Measurements from ENCODE around the gene TTLL9. TPM values are rescaled to one million over a fixed set of nuclear protein-coding genes. Genes with fewer than 3 reads are reported as not detected.

TTLL9 gene
- polyA plus RNA-seq, 1 donor (not counting 4 experiments of a cell fraction or from before 2014, with no cell fraction given), result not detected

- dilution Hi-C loops (cut with MboI; ENCODE audit: extremely low pct_ligation_motif_present, low sequenced_read_pairs), result no loop called here
- H3K4me2 ChIP-seq (ENCODE audit: control insufficient read depth, extremely low read depth, insufficient read depth, low read depth, low read length), result no peak overlapping the region
- no peaks in the 10 kb centered on the region for H3K79me2 ChIP-seq (ENCODE audit: control insufficient read depth, insufficient read depth, low read length)
- no peak overlapping the region for H3K9ac ChIP-seq (ENCODE audit: control insufficient read depth, extremely low read depth, insufficient read depth, low read length)
- DNase-seq (ENCODE audit: low read depth, low spot score) (no peak), FAIRE-seq (no peak)
- H3K4me3 ChIP-seq (ENCODE audit: control insufficient read depth in 2 of 3, extremely low read depth in 1 of 3, insufficient read depth in 2 of 3, low read depth in 1 of 3, low read length in 3 of 3), result no peak overlapping the region
- no peak overlapping the region for H3K27ac ChIP-seq (ENCODE audit: control insufficient read depth, insufficient read depth, low read length)
- H3K9me3 ChIP-seq (ENCODE audit: control insufficient read depth, low read depth, low read length), result no peaks in the 10 kb centered on the region
- TF ChIP-seq, protein P1, sequence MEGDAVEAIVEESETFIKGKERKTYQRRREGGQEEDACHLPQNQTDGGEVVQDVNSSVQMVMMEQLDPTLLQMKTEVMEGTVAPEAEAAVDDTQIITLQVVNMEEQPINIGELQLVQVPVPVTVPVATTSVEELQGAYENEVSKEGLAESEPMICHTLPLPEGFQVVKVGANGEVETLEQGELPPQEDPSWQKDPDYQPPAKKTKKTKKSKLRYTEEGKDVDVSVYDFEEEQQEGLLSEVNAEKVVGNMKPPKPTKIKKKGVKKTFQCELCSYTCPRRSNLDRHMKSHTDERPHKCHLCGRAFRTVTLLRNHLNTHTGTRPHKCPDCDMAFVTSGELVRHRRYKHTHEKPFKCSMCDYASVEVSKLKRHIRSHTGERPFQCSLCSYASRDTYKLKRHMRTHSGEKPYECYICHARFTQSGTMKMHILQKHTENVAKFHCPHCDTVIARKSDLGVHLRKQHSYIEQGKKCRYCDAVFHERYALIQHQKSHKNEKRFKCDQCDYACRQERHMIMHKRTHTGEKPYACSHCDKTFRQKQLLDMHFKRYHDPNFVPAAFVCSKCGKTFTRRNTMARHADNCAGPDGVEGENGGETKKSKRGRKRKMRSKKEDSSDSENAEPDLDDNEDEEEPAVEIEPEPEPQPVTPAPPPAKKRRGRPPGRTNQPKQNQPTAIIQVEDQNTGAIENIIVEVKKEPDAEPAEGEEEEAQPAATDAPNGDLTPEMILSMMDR (optimal IDR thresholded peaks at IDR 0.05 in 1 of 3, IDR thresholded peaks at IDR 0.05 in 1 of 3, conservative IDR thresholded peaks at IDR 0.05 in 1 of 3; ENCODE audit: extremely low read depth in 1 of 3, insufficient read depth in 2 of 3, low read length in 3 of 3), result no peak
- no peak for TF ChIP-seq EZH2 (IDR thresholded peaks at IDR 0.05; ENCODE audit: low read length)
- no peaks in the 10 kb centered on the region for H3K36me3 ChIP-seq (ENCODE audit: control insufficient read depth in 2 of 2, extremely low read depth in 1 of 2, insufficient read depth in 2 of 2, low read length in 2 of 2)
- no peaks in the 10 kb centered on the region for H4K20me1 ChIP-seq (ENCODE audit: control insufficient read depth, extremely low read depth, insufficient read depth, low read length)
- no peak overlapping the region for H2AFZ ChIP-seq (ENCODE audit: control insufficient read depth, low read length)
- peaks cover 9% of the 10 kb centered on the region for H3K27me3 ChIP-seq (ENCODE audit: control insufficient read depth, extremely low read depth, insufficient read depth, low read length)
- H3K9me1 ChIP-seq (ENCODE audit: control insufficient read depth, extremely low read depth, insufficient read depth, low read length), result no peaks in the 10 kb centered on the region
- H3K4me1 ChIP-seq (ENCODE audit: control insufficient read depth, extremely low read depth, insufficient read depth, low read length), result peaks cover 6% of the 10 kb centered on the region
These were observed 39.2 kb upstream of the TTLL9 start for GRCh38 chr20:31831211-31831610.

DNA sequence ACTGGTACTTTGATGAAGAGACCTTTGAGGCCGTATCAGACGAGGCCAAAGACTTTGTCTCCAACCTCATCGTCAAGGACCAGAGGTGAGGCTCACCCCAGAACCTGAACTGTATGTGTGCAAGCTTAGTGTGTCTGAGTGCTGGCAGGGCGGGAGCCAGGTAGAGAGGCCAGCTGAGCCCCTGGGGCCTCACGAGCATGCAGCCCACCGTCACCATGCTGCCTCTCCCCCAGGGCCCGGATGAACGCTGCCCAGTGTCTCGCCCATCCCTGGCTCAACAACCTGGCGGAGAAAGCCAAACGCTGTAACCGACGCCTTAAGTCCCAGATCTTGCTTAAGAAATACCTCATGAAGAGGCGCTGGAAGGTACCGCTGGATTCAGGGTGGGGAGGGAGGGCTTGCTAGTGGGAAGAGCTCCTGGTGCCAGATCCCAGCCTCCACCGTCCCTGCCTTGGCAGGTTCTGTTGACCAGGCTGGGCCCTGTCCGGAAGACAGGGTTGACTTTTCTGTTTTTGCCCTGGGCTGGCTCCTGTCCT is 38.6 kb upstream of the TTLL9 start:
- peaks cover 9% of the 10 kb centered on the region for H3K4me1 ChIP-seq (ENCODE audit: control insufficient read depth, extremely low read depth, insufficient read depth, low read length)
- no peaks in the 10 kb centered on the region for H4K20me1 ChIP-seq (ENCODE audit: control insufficient read depth, extremely low read depth, insufficient read depth, low read length)
- peaks cover 3% of the 10 kb centered on the region for H3K9me1 ChIP-seq (ENCODE audit: control insufficient read depth, extremely low read depth, insufficient read depth, low read length)
- H3K9me3 ChIP-seq (ENCODE audit: control insufficient read depth, low read depth, low read length), result no peaks in the 10 kb centered on the region
- no peak overlapping the region for H3K27ac ChIP-seq (ENCODE audit: control insufficient read depth, insufficient read depth, low read length)
- no peak overlapping the region for H2AFZ ChIP-seq (ENCODE audit: control insufficient read depth, low read length)
- H3K4me2 ChIP-seq (ENCODE audit: control insufficient read depth, extremely low read depth, insufficient read depth, low read depth, low read length), result no peak overlapping the region
- TF ChIP-seq, protein P1 (optimal IDR thresholded peaks at IDR 0.05 in 1 of 3, IDR thresholded peaks at IDR 0.05 in 1 of 3, conservative IDR thresholded peaks at IDR 0.05 in 1 of 3; ENCODE audit: extremely low read depth in 1 of 3, insufficient read depth in 2 of 3, low read length in 3 of 3), result no peak
- no peak for TF ChIP-seq EZH2 (IDR thresholded peaks at IDR 0.05; ENCODE audit: low read length)
- no peaks in the 10 kb centered on the region for H3K79me2 ChIP-seq (ENCODE audit: control insufficient read depth, insufficient read depth, low read length)
- FAIRE-seq (no peak), DNase-seq (ENCODE audit: low read depth, low spot score) (no peak)
- H3K9ac ChIP-seq (ENCODE audit: control insufficient read depth, extremely low read depth, insufficient read depth, low read length), result no peak overlapping the region
- no peak overlapping the region for H3K4me3 ChIP-seq (ENCODE audit: control insufficient read depth in 2 of 3, extremely low read depth in 1 of 3, insufficient read depth in 2 of 3, low read depth in 1 of 3, low read length in 3 of 3)
- H3K36me3 ChIP-seq (ENCODE audit: control insufficient read depth in 2 of 2, extremely low read depth in 1 of 2, insufficient read depth in 2 of 2, low read length in 2 of 2), result no peaks in the 10 kb centered on the region
- peaks cover 11% of the 10 kb centered on the region for H3K27me3 ChIP-seq (ENCODE audit: control insufficient read depth, extremely low read depth, insufficient read depth, low read length)
- dilution Hi-C loops (cut with MboI; ENCODE audit: extremely low pct_ligation_motif_present, low sequenced_read_pairs), result no loop called here
